HFFc6 (cell line): ENCODE data around the gene PDIA5. TPM values are rescaled to one million over a fixed set of nuclear protein-coding genes. Genes with fewer than 3 reads are reported as not detected.
A peak's percentile ranks its signal among the peaks of the same experiment; 100 is the strongest.

Experiments used
- DNase-seq: peaks from one replicate; pipeline ENCODE4 v3.0.0-alpha.2; 2018
- H3K27ac Mint-ChIP-seq: 2 replicates; pipeline ENCODE4 v1.8.0; 2020; ENCODE audit warnings: mild to moderate bottlenecking, mixed read lengths
- H3K27me3 Mint-ChIP-seq: 2 replicates; pipeline ENCODE4 v1.8.0; 2021; ENCODE audit warnings: mild to moderate bottlenecking, moderate library complexity, mixed read lengths; ENCODE audit not compliant: insufficient read depth
- H3K36me3 Mint-ChIP-seq: 2 replicates; pipeline ENCODE4 v1.8.0; 2021; ENCODE audit warnings: low read depth, mixed read lengths
- H3K4me1 Mint-ChIP-seq: 2 replicates; pipeline ENCODE4 v1.8.0; 2020; ENCODE audit warnings: low read depth, mixed read lengths
- H3K4me3 Mint-ChIP-seq: 2 replicates; pipeline ENCODE4 v1.8.0; 2020; ENCODE audit warnings: mild to moderate bottlenecking, moderate library complexity, mixed read lengths
- H3K9me3 Mint-ChIP-seq: 2 replicates; pipeline ENCODE4 v1.8.0; 2020; ENCODE audit warnings: mild to moderate bottlenecking, mixed read lengths
- CTCF ChIP-seq: fragments of 200-600 bp; sonication (generic); IDR thresholded peaks from 2 replicates; pipeline ENCODE4 v1.5.0; 2021; ENCODE audit warnings: antibody characterized with exemption, mild to moderate bottlenecking
- total RNA-seq, 6 experiments: library from RNA; stranded (reverse); fragmentation: NEBNext Ultra II Directional; extraction: Animal tissue kit (Norgen Biotek cat#: 25700); gene quantifications; 2 replicates in 1 of 6; 3 replicates in 5 of 6; pipeline ENCODE4 v1.2.3, GENCODE V29; 2021

The PDIA5 gene
- total RNA-seq, 6 experiments from 2014 or later: 30.7 to 49.0 (median 38.1) TPM

GRCh38 chr3:123027292-123028232 is 39.3 kb upstream of the PDIA5 start, which contains the start of gene SEMA5B:
SEMA5B (minus strand) TSS chr3:123027763; CDS start chr3:122961263, 66,500 bp downstream.
- Mint-ChIP-seq H3K27ac (no peak within 1 kb of the TSS), H3K4me3 (peak within 1 kb of the TSS; percentile 79), H3K36me3 (no peaks in the 10 kb centered on the region), H3K4me1 (peaks cover 9% of the 10 kb centered on the region), H3K9me3 (no peaks in the 10 kb centered on the region), H3K27me3 (peaks cover 44% of the 10 kb centered on the region)
- DNase-seq: no peak
- TF ChIP-seq CTCF: peak; percentile 41

GRCh38 chr3:123028233-123028828 is 38.5 kb upstream of the PDIA5 start:
- H3K27me3 Mint-ChIP-seq: peaks cover 49% of the 10 kb centered on the region
- TF ChIP-seq CTCF: peak; percentile 74
- DNase-seq: peak; percentile 50
- peak overlapping the region; percentile 79 for H3K4me3 Mint-ChIP-seq
- no peak overlapping the region for H3K27ac Mint-ChIP-seq
- H3K9me3 Mint-ChIP-seq: no peaks in the 10 kb centered on the region
- no peaks in the 10 kb centered on the region for H3K36me3 Mint-ChIP-seq
- H3K4me1 Mint-ChIP-seq: peaks cover 9% of the 10 kb centered on the region

GRCh38 chr3:123031051-123031450 is 35.8 kb upstream of the PDIA5 start:
- no peak for DNase-seq
- Mint-ChIP-seq H3K27ac (no peak overlapping the region), H3K36me3 (no peaks in the 10 kb centered on the region), H3K9me3 (no peaks in the 10 kb centered on the region), H3K27me3 (peaks cover 44% of the 10 kb centered on the region), H3K4me3 (no peak overlapping the region), H3K4me1 (peaks cover 9% of the 10 kb centered on the region)
- no peak for TF ChIP-seq CTCF

- DNase-seq: no peak
- Mint-ChIP-seq H3K4me1 (peaks cover 9% of the 10 kb centered on the region), H3K27ac (no peak overlapping the region), H3K36me3 (no peaks in the 10 kb centered on the region), H3K4me3 (no peak overlapping the region), H3K9me3 (no peaks in the 10 kb centered on the region), H3K27me3 (peaks cover 49% of the 10 kb centered on the region)
- TF ChIP-seq CTCF: no peak
These were observed 34.8 kb upstream of the PDIA5 start for GRCh38 chr3:123032057-123032456.

- H3K4me1 Mint-ChIP-seq: no peaks in the 10 kb centered on the region
These were observed 32.7 kb upstream of the PDIA5 start for GRCh38 chr3:123034120-123034519.

More at GRCh38 chr3:123034120-123034519, 32.7 kb upstream of the PDIA5 start:
- H3K27me3 Mint-ChIP-seq: peaks cover 58% of the 10 kb centered on the region
- no peaks in the 10 kb centered on the region for H3K9me3 Mint-ChIP-seq
- H3K36me3 Mint-ChIP-seq: no peaks in the 10 kb centered on the region
- no peak overlapping the region for H3K4me3 Mint-ChIP-seq
- no peak for DNase-seq
- H3K27ac Mint-ChIP-seq: no peak overlapping the region
- no peak for TF ChIP-seq CTCF
